ENCODE data around the gene CEP164. TPM values are rescaled to one million over a fixed set of nuclear protein-coding genes. Genes with fewer than 3 reads are reported as not detected.
"Not testable (repeated sequence)": the region's sequence is repeated elsewhere in the genome, so short reads cannot be mapped to it uniquely, and the experiment has no call there.

CEP164 gene
- total and polyA plus RNA-seq, 4 experiments from 2014 or later = 12.7 to 42.5 (median 33.2) TPM

DNA sequence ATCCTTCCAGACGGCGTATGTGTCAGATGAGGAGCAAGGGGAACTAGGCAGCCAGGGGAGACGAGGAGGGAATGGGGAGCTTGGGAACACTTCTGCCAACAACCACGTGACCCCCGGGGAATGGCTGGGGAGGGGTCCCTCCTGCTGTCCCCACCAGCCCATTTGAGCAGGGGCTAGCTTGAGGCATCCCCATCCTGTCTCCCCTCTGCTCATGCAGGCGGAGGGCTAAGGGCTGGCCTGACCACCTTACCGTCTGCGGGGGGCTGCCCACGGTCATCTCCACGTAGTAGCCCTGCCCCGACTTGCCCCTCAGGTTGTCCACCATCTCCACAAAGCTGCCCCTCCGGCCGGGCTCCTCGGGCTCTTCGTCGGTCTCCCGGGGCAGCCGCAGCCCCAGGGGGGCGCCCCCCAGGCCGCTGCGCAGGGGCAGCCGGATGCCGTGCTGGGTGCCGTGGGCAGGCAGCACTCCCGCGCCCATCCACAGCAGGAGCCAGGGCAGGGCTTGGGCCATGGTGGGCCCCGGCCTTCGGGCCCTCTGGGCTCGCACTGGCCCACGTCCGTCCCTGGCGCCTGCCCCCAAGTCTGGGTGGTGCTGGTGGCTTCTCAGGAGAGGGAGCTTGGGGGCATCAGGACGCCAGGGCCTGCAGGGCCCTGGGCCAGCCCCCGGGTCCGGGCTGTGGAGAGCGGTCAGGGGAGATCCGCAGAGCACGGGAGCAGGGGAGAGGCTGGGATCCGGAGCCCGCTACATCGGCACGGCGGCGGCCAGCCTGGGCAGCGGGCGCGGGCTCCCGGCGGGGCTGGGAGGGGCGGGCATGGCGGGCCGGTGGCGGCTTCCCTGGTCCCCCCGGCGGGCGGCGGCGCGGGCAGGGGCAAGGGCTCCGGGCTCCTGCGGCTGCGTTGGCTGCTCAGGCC, 12.1 kb upstream of the CEP164 start:
- Histone ChIP-seq H3K4me3 (ENCODE audit: low read length in 2 of 2) (peak overlapping the region in 1 of 2 donors; percentile 63), H3K9me3 (ENCODE audit: control insufficient read depth in 1 of 2, low read length in 2 of 2) (no peaks in the 10 kb centered on the region), H3K27ac (ENCODE audit: low read depth, low read length) (peak overlapping the region; percentile 26), H3K4me1 (ENCODE audit: insufficient read depth, low read length) (peaks cover 17% of the 10 kb centered on the region), H3K27me3 (ENCODE audit: insufficient read depth, low read length) (peaks cover 7% of the 10 kb centered on the region), H3K36me3 (ENCODE audit: insufficient read depth, low read length) (no peaks in the 10 kb centered on the region)
- Mint-ChIP-seq H3K27me3 (peaks cover 3 to 7% of the 10 kb centered on the region in 2 donors), H3K36me3 (no peaks in the 10 kb centered on the region), H3K27ac (peak overlapping the region in 4 of 7 donors; percentile 15 to 89 (median 72)), H3K9me3 (no peaks in the 10 kb centered on the region), H3K4me3 (peak overlapping the region; percentile 86 to 92 (median 89)), H3K4me1 (peaks cover 4 to 19% (median 12%) of the 10 kb centered on the region in 4 donors)
- intact Hi-C loops (cut with micrococcal nuclease) = no loop called here
- ChIA-PET POLR2A (ENCODE audit: partially characterized antibody) (interaction anchor here (0.6 to 2.9 kb wide), 7 partner anchors 13 to 137 kb away, joined by 3 to 20 read pairs (median 4); partner anchors contain the start of genes CEP164, PCSK7 and SIDT2), CTCF (ENCODE audit: partially characterized antibody) (interaction anchor here (0.8 to 2.5 kb wide), 4 partner anchors 12 to 89 kb away, joined by 3 to 10 read pairs (median 4); partner anchors contain the start of gene CEP164)
- peak in 4 of 5 donors; percentile 4 to 26 (median 18) for DNase-seq

DNA sequence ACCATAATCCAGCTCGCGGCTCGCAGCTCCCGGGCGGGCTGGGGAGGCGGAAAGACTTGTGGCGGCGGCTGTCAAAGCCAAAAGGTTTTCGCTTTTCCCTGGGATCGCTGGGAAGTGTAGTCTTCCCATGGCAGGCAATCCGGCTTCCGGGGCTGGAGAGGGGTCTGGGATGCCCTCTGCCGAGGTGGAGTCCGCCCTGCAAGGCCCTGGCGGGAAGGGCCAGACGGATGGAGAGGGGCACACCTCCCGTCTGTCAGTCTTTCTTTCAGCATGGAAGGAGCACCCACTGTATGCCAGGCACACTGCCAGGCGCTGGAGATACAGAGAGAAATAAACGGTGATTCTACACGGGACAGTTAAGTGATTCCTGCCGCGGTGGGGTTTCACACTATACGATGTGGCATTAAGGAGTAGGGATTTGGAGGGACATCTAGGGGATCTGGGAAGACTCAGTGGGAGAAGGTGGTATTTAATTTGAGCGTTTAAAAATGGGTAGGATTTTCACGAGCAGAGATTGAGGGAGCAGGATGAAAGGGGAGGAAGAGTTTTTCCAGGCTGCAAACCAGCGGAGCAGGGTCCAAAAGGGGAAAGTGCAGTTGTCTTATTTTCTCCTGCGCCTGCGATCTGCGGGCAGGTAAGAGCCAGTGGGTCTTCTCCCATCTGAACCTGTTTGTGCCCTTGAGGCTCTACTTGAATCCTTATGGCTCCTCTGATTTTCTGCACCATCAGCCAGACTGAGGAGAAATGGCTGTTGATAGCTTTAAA, 11.3 kb upstream of the CEP164 start, which contains the start of gene BACE1:
Gene BACE1 (minus strand): TSS at position 60 of the 765 bp plus-strand sequence. CDS start 461 bp downstream, outside the sequence.
- Mint-ChIP-seq H3K27ac (peak within 1 kb of the TSS in 5 of 7 donors; percentile 39 to 89 (median 68)), H3K27me3 (peaks cover 3 to 7% of the 10 kb centered on the region in 2 donors)
- intact Hi-C loops (cut with micrococcal nuclease) = no loop called here

DNA sequence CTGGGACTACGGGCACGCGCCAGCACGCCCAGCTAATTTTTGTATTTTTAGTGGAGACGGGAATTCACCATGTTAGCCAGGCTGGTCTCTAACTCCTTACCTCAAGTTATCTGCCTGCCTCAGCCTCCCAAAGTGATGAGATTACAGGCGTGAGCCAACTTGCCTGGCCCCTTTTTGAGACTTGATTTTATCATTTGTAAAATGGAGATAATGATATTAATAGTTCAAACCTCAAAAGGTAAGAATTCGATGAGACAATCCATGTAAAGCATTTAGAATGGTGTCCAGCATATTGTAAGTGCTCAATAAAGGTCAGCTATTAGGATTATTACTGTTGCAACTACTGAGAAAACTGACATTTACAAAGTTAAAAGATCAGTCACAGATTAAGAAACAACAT, 8.9 kb upstream of the CEP164 start:
- H3K36me3 Mint-ChIP-seq = no peaks in the 10 kb centered on the region
- no peaks in the 10 kb centered on the region for H3K9me3 Mint-ChIP-seq
- Histone ChIP-seq H3K36me3 (ENCODE audit: insufficient read depth, low read length) (no peaks in the 10 kb centered on the region), H3K4me3 (ENCODE audit: low read length in 2 of 2) (no peak overlapping the region), H3K4me1 (ENCODE audit: insufficient read depth, low read length) (peaks cover 17% of the 10 kb centered on the region), H3K27ac (ENCODE audit: low read depth, low read length) (no peak overlapping the region), H3K27me3 (ENCODE audit: insufficient read depth, low read length) (peaks cover 7% of the 10 kb centered on the region), H3K9me3 (ENCODE audit: control insufficient read depth in 1 of 2, low read length in 2 of 2) (no peaks in the 10 kb centered on the region)
- H3K4me1 Mint-ChIP-seq = peaks cover 4 to 19% (median 12%) of the 10 kb centered on the region in 4 donors
- peak overlapping the region in 1 of 7 donors; percentile 19 for H3K27ac Mint-ChIP-seq
- intact Hi-C loops (cut with micrococcal nuclease) = no loop called here
- CTCF ChIA-PET (ENCODE audit: partially characterized antibody) = no interaction called here
- H3K4me3 Mint-ChIP-seq = no peak overlapping the region
- no peak for DNase-seq
- peaks cover 3 to 7% of the 10 kb centered on the region in 2 donors for H3K27me3 Mint-ChIP-seq
- POLR2A ChIA-PET (ENCODE audit: partially characterized antibody) = interaction anchor here (1.4 kb wide), 1 partner anchor 9 kb away, joined by 5 read pairs; the partner anchor contains the start of gene CEP164

More for the DNA sequence above, 11.3 kb upstream of the CEP164 start, which contains the start of gene BACE1:
- no peaks in the 10 kb centered on the region for H3K36me3 Mint-ChIP-seq
- H3K4me3 ChIP-seq (ENCODE audit: low read length in 2 of 2) = peak within 1 kb of the TSS; percentile 39 to 63
- CTCF ChIA-PET (ENCODE audit: partially characterized antibody) = interaction anchor here (0.8 to 2.5 kb wide), 4 partner anchors 11 to 90 kb away, joined by 3 to 10 read pairs (median 4); partner anchors contain the start of gene CEP164
- H3K27me3 ChIP-seq (ENCODE audit: insufficient read depth, low read length) = peaks cover 7% of the 10 kb centered on the region
- no peaks in the 10 kb centered on the region for H3K36me3 ChIP-seq (ENCODE audit: insufficient read depth, low read length)
- H3K4me1 Mint-ChIP-seq = peaks cover 4 to 19% (median 12%) of the 10 kb centered on the region in 4 donors
- DNase-seq = peak in 3 of 5 donors; percentile 5 to 17 (median 11)
- H3K9me3 ChIP-seq (ENCODE audit: control insufficient read depth in 1 of 2, low read length in 2 of 2) = no peaks in the 10 kb centered on the region
- POLR2A ChIA-PET (ENCODE audit: partially characterized antibody) = interaction anchor here (0.7 to 2.9 kb wide), 5 partner anchors 12 to 138 kb away, joined by 3 to 20 read pairs (median 4); partner anchors contain the start of genes CEP164 and SIDT2
- no peaks in the 10 kb centered on the region for H3K9me3 Mint-ChIP-seq
- H3K27ac ChIP-seq (ENCODE audit: low read depth, low read length) = peak within 1 kb of the TSS; percentile 26
- peaks cover 17% of the 10 kb centered on the region for H3K4me1 ChIP-seq (ENCODE audit: insufficient read depth, low read length)
- H3K4me3 Mint-ChIP-seq = peak within 1 kb of the TSS; percentile 86 to 92 (median 89)

DNA sequence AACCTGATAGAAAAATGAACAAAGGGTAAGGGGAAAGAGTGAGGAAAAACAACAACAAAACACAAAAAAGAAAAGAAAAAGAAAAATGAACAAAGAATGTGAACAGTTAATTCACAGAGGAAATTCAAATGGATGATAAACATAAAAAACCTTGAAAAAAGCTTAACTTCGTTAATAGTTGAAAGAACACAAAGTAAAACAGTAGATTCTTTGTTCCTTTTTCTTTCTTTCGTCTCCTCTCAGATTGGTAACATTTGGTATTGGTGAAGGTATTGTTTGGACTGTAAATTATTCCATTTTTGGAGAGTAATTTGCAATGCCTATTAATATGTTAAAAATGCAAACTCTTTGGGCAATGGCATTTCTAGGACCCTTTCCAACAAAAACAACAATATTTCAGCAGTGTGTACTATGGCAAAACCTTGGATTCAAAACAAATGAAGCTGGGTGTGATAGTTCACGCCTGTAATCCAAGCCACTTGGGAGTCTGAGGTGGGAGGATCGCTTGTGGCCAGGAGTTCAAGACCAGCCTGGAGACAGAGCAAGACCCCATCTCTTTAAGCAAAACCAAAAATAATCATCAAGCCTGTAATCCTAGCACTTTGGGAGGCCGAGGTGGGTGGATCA, 8.3 kb upstream of the CEP164 start:
- H3K27me3 ChIP-seq (ENCODE audit: insufficient read depth, low read length) = peaks cover 7% of the 10 kb centered on the region
- no peak overlapping the region for H3K4me3 ChIP-seq (ENCODE audit: low read length in 2 of 2)
- ChIA-PET CTCF (ENCODE audit: partially characterized antibody) (interaction anchor here (0.8 kb wide), 1 partner anchor 39 kb away, joined by 3 read pairs; no protein-coding TSS in a partner anchor), POLR2A (ENCODE audit: partially characterized antibody) (interaction anchor here (1.4 kb wide), 1 partner anchor 8 kb away, joined by 5 read pairs; the partner anchor contains the start of gene CEP164)
- peaks cover 16% of the 10 kb centered on the region for H3K4me1 ChIP-seq (ENCODE audit: insufficient read depth, low read length)
- Mint-ChIP-seq H3K36me3 (no peaks in the 10 kb centered on the region), H3K4me3 (no peak overlapping the region), H3K4me1 (peaks cover 4 to 15% (median 11%) of the 10 kb centered on the region in 4 donors), H3K27ac (peak overlapping the region in 1 of 7 donors; percentile 19), H3K9me3 (no peaks in the 10 kb centered on the region), H3K27me3 (peaks cover 3 to 7% of the 10 kb centered on the region in 2 donors)
- no peaks in the 10 kb centered on the region for H3K9me3 ChIP-seq (ENCODE audit: control insufficient read depth in 1 of 2, low read length in 2 of 2)
- DNase-seq = no peak
- no peak overlapping the region for H3K27ac ChIP-seq (ENCODE audit: low read depth, low read length)
- H3K36me3 ChIP-seq (ENCODE audit: insufficient read depth, low read length) = no peaks in the 10 kb centered on the region
- intact Hi-C loops (cut with micrococcal nuclease) = no loop called here

DNA sequence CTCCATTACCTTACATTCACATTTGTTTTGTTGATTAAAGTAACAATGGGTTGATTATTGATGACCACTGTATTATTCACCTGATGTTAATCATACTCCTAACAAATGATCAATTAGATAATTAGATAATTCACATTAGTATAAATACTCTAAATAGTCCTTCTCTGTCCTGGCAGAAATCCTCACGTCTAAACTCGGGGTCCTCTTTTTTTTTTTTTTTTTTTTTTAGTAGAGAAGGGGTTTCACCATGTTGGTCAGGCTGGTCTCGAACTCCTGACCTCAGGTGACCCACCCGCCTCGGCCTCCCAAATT, 443 bp upstream of the CEP164 start:
- not testable (repeated sequence) for H3K36me3 Mint-ChIP-seq; H3K9me3 ChIP-seq (ENCODE audit: control insufficient read depth in 1 of 2, low read length in 2 of 2); H3K27me3 ChIP-seq (ENCODE audit: insufficient read depth, low read length); H3K27ac ChIP-seq (ENCODE audit: low read depth, low read length); H3K4me1 Mint-ChIP-seq; H3K9me3 Mint-ChIP-seq; DNase-seq; H3K36me3 ChIP-seq (ENCODE audit: insufficient read depth, low read length); H3K27me3 Mint-ChIP-seq
- Mint-ChIP-seq H3K27ac (peak overlapping the region in 1 of 7 donors; percentile 59), H3K4me3 (peak overlapping the region in 1 of 8 donors; percentile 60)
- H3K4me1 ChIP-seq (ENCODE audit: insufficient read depth, low read length) = peaks cover 19% of the 10 kb centered on the region
- POLR2A ChIA-PET (ENCODE audit: partially characterized antibody) = interaction anchor here (0.6 to 4.2 kb wide), 17 partner anchors 9 to 674 kb away, joined by 3 to 68 read pairs (median 5); partner anchors contain the start of genes BACE1, PAFAH1B2, PCSK7 and RNF214
- H3K4me3 ChIP-seq (ENCODE audit: low read length in 2 of 2) = peak overlapping the region in 1 of 2 donors; percentile 76
- intact Hi-C loops (cut with micrococcal nuclease) = loop anchor here (1.0 to 2.0 kb wide), 3 partner anchors 46 to 149 kb away; partner anchors contain the start of genes PCSK7, RNF214 and SIDT2
- CTCF ChIA-PET (ENCODE audit: partially characterized antibody) = interaction anchor here (0.7 to 5.5 kb wide), 6 partner anchors 12 to 100 kb away, joined by 3 to 28 read pairs (median 4); partner anchors contain the start of genes BACE1 and PCSK7

DNA sequence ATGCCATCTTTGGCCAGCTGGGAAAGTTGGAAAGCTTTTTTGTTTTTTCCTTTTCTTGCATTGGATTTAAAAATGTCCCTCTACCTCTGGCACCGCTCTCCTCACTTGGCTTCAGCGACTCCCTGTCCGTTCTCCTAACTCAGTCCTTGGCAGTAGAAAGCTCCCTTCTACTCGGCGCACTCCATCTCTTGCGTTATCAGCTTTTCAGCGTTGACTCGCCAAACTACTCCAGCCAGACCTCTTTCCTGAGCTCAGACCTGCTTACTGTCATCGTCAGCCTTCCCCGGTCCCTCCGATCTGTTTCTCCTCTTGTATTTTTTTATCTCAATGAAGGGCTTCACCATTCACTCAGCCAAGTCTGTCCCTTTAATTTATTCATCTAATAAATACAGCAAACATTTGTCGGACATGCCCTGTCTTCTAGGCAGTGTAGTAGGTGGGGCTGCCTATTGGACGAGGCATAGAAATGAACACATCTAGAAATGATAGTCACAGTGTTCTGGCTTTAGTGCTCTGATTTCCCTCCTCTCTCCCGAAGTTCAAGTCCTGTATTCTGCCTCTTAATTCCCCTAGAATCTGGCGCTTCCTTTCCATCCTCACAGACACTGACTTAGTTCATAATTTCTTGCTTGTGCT, 839 bp downstream of the CEP164 start:
- H3K4me3 ChIP-seq (ENCODE audit: low read length in 2 of 2) = peak overlapping the region; percentile 76 to 93
- peaks cover 0 to 13% (median 9%) of the 10 kb centered on the region in 4 donors for H3K4me1 Mint-ChIP-seq
- DNase-seq = no peak
- no peaks in the 10 kb centered on the region for H3K27me3 Mint-ChIP-seq
- no peak overlapping the region for H3K27ac Mint-ChIP-seq
- H3K9me3 ChIP-seq (ENCODE audit: control insufficient read depth in 1 of 2, low read length in 2 of 2) = no peaks in the 10 kb centered on the region
- no peak overlapping the region for H3K4me3 Mint-ChIP-seq
- H3K27me3 ChIP-seq (ENCODE audit: insufficient read depth, low read length) = no peaks in the 10 kb centered on the region
- ChIA-PET POLR2A (ENCODE audit: partially characterized antibody) (interaction anchor here (0.8 to 4.2 kb wide), 17 partner anchors 10 to 1108 kb away, joined by 3 to 68 read pairs (median 6); partner anchors contain the start of genes BACE1, KMT2A, PAFAH1B2 and PCSK7), CTCF (ENCODE audit: partially characterized antibody) (interaction anchor here (0.9 to 5.5 kb wide), 4 partner anchors 48 to 102 kb away, joined by 3 to 28 read pairs (median 9); partner anchors contain the start of gene PCSK7)
- no peaks in the 10 kb centered on the region for H3K9me3 Mint-ChIP-seq
- H3K4me1 ChIP-seq (ENCODE audit: insufficient read depth, low read length) = peaks cover 19% of the 10 kb centered on the region
- H3K27ac ChIP-seq (ENCODE audit: low read depth, low read length) = peak overlapping the region; percentile 85
- intact Hi-C loops (cut with micrococcal nuclease) = no loop called here
- H3K36me3 ChIP-seq (ENCODE audit: insufficient read depth, low read length) = no peaks in the 10 kb centered on the region
- H3K36me3 Mint-ChIP-seq = peaks cover 4% of the 10 kb centered on the region in 2 donors

All from CD4-positive, alpha-beta memory T cell (primary cell).